H9 (cell line): ENCODE data around the gene CFAP299. TPM values are rescaled to one million over a fixed set of nuclear protein-coding genes. Genes with fewer than 3 reads are reported as not detected.

Experiments used
- DNase-seq: peaks from one replicate; pipeline ENCODE4 v3.0.0-alpha.2; 2017
- H2AFZ ChIP-seq: one replicate; pipeline ENCODE4 v1.6.1; 2013; ENCODE audit warnings: mild to moderate bottlenecking, low read length, control low read depth, moderate library complexity
- H2AK5ac ChIP-seq: 2 replicates; pipeline ENCODE4 v1.6.1; 2013; ENCODE audit warnings: low read length, control low read depth, mixed read lengths; ENCODE audit not compliant: insufficient read length
- H2BK120ac ChIP-seq: one replicate; pipeline ENCODE4 v1.6.1; 2013; ENCODE audit warnings: low read depth, mild to moderate bottlenecking, low read length, control low read depth, inconsistent platforms; ENCODE audit not compliant: poor library complexity, severe bottlenecking
- H2BK12ac ChIP-seq: 2 replicates; pipeline ENCODE4 v1.6.1; 2013; ENCODE audit warnings: low read length, control low read depth, mixed read lengths, low read depth; ENCODE audit not compliant: insufficient read length
- H2BK15ac ChIP-seq: 2 replicates; pipeline ENCODE4 v1.6.1; 2013; ENCODE audit warnings: low read depth, low read length, control low read depth
- H2BK20ac ChIP-seq: one replicate; pipeline ENCODE4 v1.6.1; 2013; ENCODE audit warnings: low read depth, mild to moderate bottlenecking, low read length, control low read depth, inconsistent platforms; ENCODE audit not compliant: poor library complexity, severe bottlenecking
- H2BK5ac ChIP-seq: 2 replicates; pipeline ENCODE4 v1.6.1; 2013; ENCODE audit warnings: low read length, control low read depth, mixed read lengths; ENCODE audit not compliant: insufficient read length
- H3K14ac ChIP-seq: 2 replicates; pipeline ENCODE4 v1.6.1; 2013; ENCODE audit warnings: low read length, control low read depth; ENCODE audit not compliant: insufficient read depth
- H3K18ac ChIP-seq: 2 replicates; pipeline ENCODE4 v1.6.1; 2013; ENCODE audit warnings: low read depth, mild to moderate bottlenecking, mixed read lengths, low read length, control low read depth; ENCODE audit not compliant: insufficient read length
- H3K23ac ChIP-seq: 2 replicates; pipeline ENCODE4 v1.6.1; 2013; ENCODE audit warnings: low read length, control low read depth, mixed read lengths, low read depth; ENCODE audit not compliant: insufficient read length
- H3K23me2 ChIP-seq: 2 replicates; pipeline ENCODE4 v1.6.1; 2013; ENCODE audit warnings: low read depth, mild to moderate bottlenecking, mixed read lengths, low read length, control low read depth; ENCODE audit not compliant: insufficient read length, poor library complexity, severe bottlenecking
- H3K27ac ChIP-seq: 2 replicates; pipeline ENCODE4 v1.5.1; 2013; ENCODE audit warnings: low read length, control low read depth, mixed read lengths, low read depth; ENCODE audit not compliant: insufficient read length
- H3K27me3 ChIP-seq: 2 replicates; pipeline ENCODE4 v1.6.1; 2013; ENCODE audit warnings: low read length, control low read depth, inconsistent platforms; ENCODE audit not compliant: insufficient read depth
- H3K4ac ChIP-seq: 2 replicates; pipeline ENCODE4 v1.6.1; 2013; ENCODE audit warnings: low read depth, mild to moderate bottlenecking, control low read depth, inconsistent platforms, low read length, moderate library complexity
- H3K4me1 ChIP-seq: 2 replicates; pipeline ENCODE4 v1.6.1; 2013; ENCODE audit warnings: low read length, control low read depth, inconsistent platforms; ENCODE audit not compliant: insufficient read depth
- H3K4me2 ChIP-seq: 2 replicates; pipeline ENCODE4 v1.6.1; 2013; ENCODE audit warnings: low read length, control low read depth, mixed read lengths; ENCODE audit not compliant: insufficient read length, insufficient read depth
- H3K56ac ChIP-seq: 2 replicates; pipeline ENCODE4 v1.6.1; 2013; ENCODE audit warnings: low read depth, mild to moderate bottlenecking, mixed read lengths, low read length, control low read depth; ENCODE audit not compliant: insufficient read length
- H3K79me1 ChIP-seq: 2 replicates; pipeline ENCODE4 v1.6.1; 2013; ENCODE audit warnings: low read depth, mild to moderate bottlenecking, moderate library complexity, low read length, control low read depth, inconsistent platforms; ENCODE audit not compliant: insufficient read depth, poor library complexity, severe bottlenecking
- H3K79me2 ChIP-seq: 2 replicates; pipeline ENCODE4 v1.6.1; 2013; ENCODE audit warnings: low read length, control low read depth, inconsistent platforms; ENCODE audit not compliant: insufficient read depth
- H3K9ac ChIP-seq: 2 replicates; pipeline ENCODE4 v1.6.1; 2013; ENCODE audit warnings: low read length, control low read depth, mixed read lengths; ENCODE audit not compliant: insufficient read length; ENCODE audit errors: extremely low read depth
- H3K9me3 ChIP-seq: one replicate; pipeline ENCODE4 v1.6.1; 2013; ENCODE audit warnings: low read depth, low read length, inconsistent platforms; ENCODE audit not compliant: control insufficient read depth
- H3T11ph ChIP-seq: one replicate; pipeline ENCODE4 v1.6.1; 2013; ENCODE audit warnings: mild to moderate bottlenecking, low read length, control low read depth, inconsistent platforms
- H4K20me1 ChIP-seq: one replicate; pipeline ENCODE4 v1.6.1; 2013; ENCODE audit not compliant: control insufficient read depth, insufficient read length, insufficient read depth
- H4K5ac ChIP-seq: 2 replicates; pipeline ENCODE4 v1.6.1; 2013; ENCODE audit warnings: low read depth, mild to moderate bottlenecking, mixed read lengths, low read length, control low read depth; ENCODE audit not compliant: insufficient read length
- H4K8ac ChIP-seq: replicated peaks from 2 replicates; pipeline ENCODE4 v1.6.1; 2013; ENCODE audit warnings: low read length, control low read depth, mixed read lengths, low read depth; ENCODE audit not compliant: insufficient read length
- H4K91ac ChIP-seq: 2 replicates; pipeline ENCODE4 v1.6.1; 2013; ENCODE audit warnings: low read depth, mild to moderate bottlenecking, moderate library complexity, mixed read lengths, low read length, control low read depth; ENCODE audit not compliant: insufficient read length
- H3K27ac Mint-ChIP-seq, 3 experiments: 2 replicates in 2 of 3; 3 replicates in 1 of 3; pipeline ENCODE4 v1.8.0; 2020 to 2021; ENCODE audit warnings: mixed read lengths in 3 of 3, mild to moderate bottlenecking in 1 of 3, moderate library complexity in 1 of 3
- H3K27me3 Mint-ChIP-seq: 2 replicates; pipeline ENCODE4 v1.8.0; 2021; ENCODE audit warnings: low read depth, mild to moderate bottlenecking, moderate library complexity, mixed read lengths
- H3K36me3 Mint-ChIP-seq, 3 experiments: 2 replicates in 2 of 3; 3 replicates in 1 of 3; pipeline ENCODE4 v1.8.0; 2020 to 2021; ENCODE audit warnings: low read depth in 3 of 3, mixed read lengths in 3 of 3; ENCODE audit not compliant: insufficient read depth in 1 of 3
- H3K4me1 Mint-ChIP-seq, 2 experiments: 2 replicates each; pipeline ENCODE4 v1.8.0; 2020; ENCODE audit warnings: mixed read lengths in 2 of 2
- H3K4me3 Mint-ChIP-seq, 2 experiments: 2 replicates in 1 of 2; 3 replicates in 1 of 2; pipeline ENCODE4 v1.8.0; 2020 to 2021; ENCODE audit warnings: mild to moderate bottlenecking in 2 of 2, mixed read lengths in 2 of 2, moderate library complexity in 1 of 2
- H3K9me3 Mint-ChIP-seq, 2 experiments: 2 replicates in 1 of 2; 3 replicates in 1 of 2; pipeline ENCODE4 v1.8.0; 2020; ENCODE audit warnings: mild to moderate bottlenecking in 2 of 2, mixed read lengths in 2 of 2, moderate library complexity in 1 of 2
- CTCF ChIP-seq: fragments of 200-600 bp; sonication (generic); conservative IDR thresholded peaks from 3 replicates; pipeline ENCODE4 v1.8.0; 2021; ENCODE audit warnings: antibody characterized with exemption, mild to moderate bottlenecking
- WGBS: extraction: QIAGEN DNeasy Blood & Tissue Kit; methylation state at CpG from one replicate; pipeline ENCODE4 v1.1.7; 2013; ENCODE audit warnings: missing lambda C conversion rate, low lambda C conversion rate, mixed read lengths; ENCODE audit not compliant: insufficient read length; ENCODE audit errors: extremely low coverage; 5-methylcytosine and 5-hydroxymethylcytosine counted together
- total RNA-seq: library from RNA; stranded (reverse); gene quantifications from 2 replicates; pipeline ENCODE4 v1.2.1, GENCODE V29; 2021

CFAP299 gene
- total RNA-seq, 1 experiment from 2014 or later, result not detected

GRCh38 chr4:80948141-80948540 lies 612.6 kb downstream of the CFAP299 start:
- Histone ChIP-seq H3K18ac (no peak overlapping the region), H2AK5ac (no peak overlapping the region), H3K4me2 (no peak overlapping the region), H3K23ac (no peak overlapping the region), H3K9ac (no peak overlapping the region), H3K79me1 (no peaks in the 10 kb centered on the region), H2BK5ac (no peak overlapping the region), H3K14ac (no peak overlapping the region), H2BK20ac (no peak overlapping the region), H3K27ac (no peak overlapping the region), H2BK120ac (no peak overlapping the region), H4K5ac (no peak overlapping the region), H4K20me1 (no peaks in the 10 kb centered on the region), H3K56ac (no peak overlapping the region), H3K27me3 (no peaks in the 10 kb centered on the region), H3T11ph (no peak overlapping the region), H3K9me3 (no peaks in the 10 kb centered on the region), H4K91ac (no peak overlapping the region), H2AFZ (no peak overlapping the region), H3K4ac (no peak overlapping the region), H3K79me2 (no peaks in the 10 kb centered on the region), H2BK12ac (no peak overlapping the region), H2BK15ac (no peak overlapping the region), H4K8ac (no peak overlapping the region), H3K4me1 (no peaks in the 10 kb centered on the region), H3K23me2 (no peaks in the 10 kb centered on the region)
- Mint-ChIP-seq H3K4me3 (no peak overlapping the region), H3K36me3 (no peaks in the 10 kb centered on the region), H3K4me1 (no peaks in the 10 kb centered on the region), H3K27ac (no peak overlapping the region), H3K9me3 (no peaks in the 10 kb centered on the region), H3K27me3 (peaks cover 6% of the 10 kb centered on the region)
- no peak for TF ChIP-seq CTCF
- WGBS, result no CpG with 5 or more reads among the region's 1 CpG
- no peak for DNase-seq
